ENCODE data around the gene SIL1.

SIL1 gene

GRCh38 chr5:138909734-138910133 lies 288.4 kb downstream of the SIL1 start:
- DNase-seq: no peak

- DNase-seq: no peak
Observed at GRCh38 chr5:138905541-138905940, 292.6 kb downstream of the SIL1 start.

GRCh38 chr5:138903130-138903775 lies 294.9 kb downstream of the SIL1 start:
- DNase-seq: no peak

GRCh38 chr5:138901716-138902115 lies 296.5 kb downstream of the SIL1 start:
- no peak for DNase-seq

GRCh38 chr5:138900281-138900965 lies 297.7 kb downstream of the SIL1 start:
- DNase-seq: no peak

GRCh38 chr5:138898742-138899141 lies 299.4 kb downstream of the SIL1 start:
- DNase-seq: no peak

GRCh38 chr5:138898299-138898698 lies 299.9 kb downstream of the SIL1 start:
- no peak for DNase-seq
